HG02588 (cell line): ENCODE measurements around the gene ZFPM1.

ENCODE experiments used
- ATAC-seq: cut with Tn5 transposase; IDR thresholded peaks from one replicate; pipeline ENCODE4 v1.9.1; 2021; ENCODE audit warnings: mild to moderate bottlenecking, moderate library complexity; ENCODE audit not compliant: unreplicated experiment

ZFPM1 gene

DNA sequence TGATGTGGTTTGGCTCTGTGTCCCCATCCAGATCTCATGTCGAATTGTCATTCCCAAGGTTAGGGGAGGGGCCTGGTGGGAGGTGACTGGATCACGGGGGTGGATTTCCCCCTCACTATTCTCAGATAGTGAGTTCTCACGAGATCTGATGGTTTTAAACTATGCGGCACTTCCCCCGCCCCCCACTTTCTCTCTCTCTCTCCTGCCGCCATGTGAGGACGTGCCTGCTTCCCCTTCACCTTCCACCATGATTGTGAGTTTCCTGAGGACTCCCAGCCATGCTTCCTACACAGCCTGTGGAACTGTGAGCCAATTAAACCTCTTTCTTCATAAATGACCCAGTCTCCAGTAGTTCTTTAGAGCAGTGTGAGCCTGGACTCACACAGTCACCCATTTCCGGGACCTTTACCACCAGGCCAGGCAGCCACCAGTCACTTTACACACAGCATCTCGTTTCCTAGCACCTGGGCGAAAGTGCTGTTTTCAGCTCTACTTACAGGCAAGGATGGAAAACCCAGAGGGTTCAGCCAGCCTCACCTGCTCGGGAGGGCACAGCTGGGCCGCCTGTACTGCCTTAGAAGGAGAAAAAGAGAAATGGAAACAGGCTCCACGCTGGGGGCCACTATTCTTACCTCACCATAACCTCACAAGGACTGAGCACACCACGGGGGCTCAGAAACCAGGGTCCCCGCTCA is 103.4 kb downstream of the ZFPM1 start:
- no peak for ATAC-seq

DNA sequence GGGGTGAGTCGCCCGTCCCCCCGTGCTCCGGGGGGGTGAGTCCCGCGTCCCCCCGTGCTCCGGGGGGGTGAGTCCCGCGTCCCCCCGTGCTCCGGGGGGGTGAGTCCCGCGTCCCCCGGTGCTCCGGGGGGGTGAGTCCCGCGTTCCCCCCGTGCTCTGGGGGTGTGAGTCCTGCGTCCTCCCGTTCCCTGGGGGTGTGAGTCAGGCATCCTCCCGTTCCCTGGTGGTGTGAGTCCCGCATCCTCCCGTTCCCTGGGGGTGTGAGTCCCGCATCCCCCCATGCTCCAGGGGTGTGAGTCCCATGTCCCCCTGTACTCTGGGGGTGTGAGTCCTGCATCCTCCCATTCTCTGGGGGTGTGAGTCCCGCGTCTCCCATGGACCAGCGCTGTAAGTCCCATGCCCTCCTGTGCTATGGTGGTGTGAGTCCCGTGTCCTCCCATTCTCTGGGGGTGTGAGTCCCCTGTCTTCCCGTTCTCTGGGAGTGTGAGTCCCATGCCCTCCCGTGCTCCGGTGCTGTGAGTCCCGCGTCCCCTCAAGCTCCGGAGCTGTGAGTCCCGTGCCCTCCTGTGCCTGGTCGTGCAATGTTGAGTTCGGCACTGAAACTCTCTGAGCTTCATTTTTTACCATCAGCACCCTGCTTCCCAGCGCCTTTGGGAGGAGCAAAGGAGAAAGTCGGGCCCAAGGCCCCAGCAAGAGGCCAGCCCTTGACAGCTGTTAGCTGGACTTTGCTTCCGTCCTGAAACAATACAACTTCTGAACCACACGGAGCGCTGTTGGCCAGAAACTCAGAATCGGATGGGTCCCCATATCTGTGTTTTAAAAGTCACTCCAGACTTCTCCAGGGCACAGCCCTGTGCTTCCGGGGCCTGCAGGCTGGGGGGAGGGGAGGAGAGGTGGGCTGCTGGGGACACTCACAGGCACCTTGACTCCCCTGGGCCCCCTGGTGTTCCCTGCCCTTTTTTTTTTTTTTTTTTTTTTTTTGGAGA is 105.7 kb downstream of the ZFPM1 start:
- no peak for ATAC-seq

DNA sequence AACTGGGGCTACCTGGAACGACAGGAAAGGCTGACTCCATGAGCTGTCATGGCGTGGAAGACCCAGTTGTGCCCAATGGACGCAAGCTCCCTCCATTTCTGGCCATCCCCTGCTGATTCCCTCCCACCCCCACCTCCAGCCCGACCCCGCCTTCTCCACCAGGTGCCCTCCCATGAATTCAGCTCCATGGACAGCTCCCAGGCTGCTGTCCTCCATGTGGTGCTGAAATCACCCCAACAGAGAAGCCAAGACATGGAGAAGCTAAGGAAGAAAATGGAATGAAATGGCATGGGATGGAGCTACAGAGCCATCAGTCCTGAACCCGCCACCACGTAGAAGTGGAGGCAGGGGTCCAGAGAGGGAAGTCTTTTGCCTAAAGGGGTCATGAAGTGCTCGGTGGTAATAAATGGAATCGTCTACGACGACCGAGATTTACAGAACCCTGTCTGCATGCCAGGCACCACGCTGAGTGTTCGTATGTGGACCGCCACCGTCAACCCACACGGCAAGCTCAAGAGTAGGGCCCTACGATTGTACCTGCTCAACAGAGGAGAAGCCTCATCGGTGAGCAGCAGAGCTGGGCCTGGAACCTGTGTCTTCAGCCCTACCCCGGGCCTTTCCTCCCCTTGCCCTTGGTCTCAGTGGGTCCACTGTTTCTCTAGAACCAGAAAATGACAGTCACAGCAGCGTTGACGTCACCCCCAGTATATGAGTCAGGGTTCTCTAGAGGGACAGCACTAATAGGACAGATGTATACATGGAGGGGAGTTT is 107.8 kb downstream of the ZFPM1 start:
- ATAC-seq, result no peak

DNA sequence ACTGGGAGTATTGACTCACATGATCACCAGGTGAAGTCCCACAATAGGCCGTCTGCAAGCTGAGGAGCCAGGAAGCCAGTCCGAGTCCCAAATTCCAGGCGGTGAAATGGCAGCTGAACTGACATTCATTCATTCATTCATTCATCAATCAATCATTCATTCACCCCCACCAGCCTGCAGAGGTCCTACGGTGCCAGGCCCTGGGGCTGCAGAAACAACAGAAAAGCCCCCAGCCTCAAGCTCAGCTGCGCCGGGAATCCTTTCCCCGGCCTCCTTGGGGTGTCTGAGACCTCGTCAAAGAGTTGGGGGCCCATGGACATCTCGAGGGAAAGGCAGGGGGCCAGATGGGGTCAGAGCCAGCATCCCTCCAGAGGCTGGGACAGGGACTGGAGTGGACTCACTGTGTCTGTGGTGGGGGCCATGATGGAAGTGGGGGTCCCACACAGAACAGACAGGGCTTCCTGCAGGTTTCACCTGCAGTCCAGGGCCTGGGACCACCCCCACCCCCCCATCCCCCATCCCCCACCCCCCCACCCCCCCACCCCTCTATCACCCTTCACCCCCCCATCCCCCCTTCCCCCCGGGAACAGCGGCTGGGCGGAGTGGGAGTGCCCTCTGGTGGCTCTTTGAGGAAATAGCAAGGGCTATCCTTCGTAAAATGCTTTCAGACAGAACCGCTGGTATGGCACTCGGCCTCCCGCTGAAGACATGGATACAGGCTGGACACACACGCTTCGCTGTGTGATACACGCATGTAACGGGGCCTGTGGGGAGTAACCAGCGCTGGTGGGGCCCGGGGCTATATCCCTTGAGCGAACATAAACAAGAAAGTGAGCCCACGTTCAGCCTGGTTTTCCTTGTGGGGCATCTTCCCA is 108.6 kb downstream of the ZFPM1 start:
- no peak for ATAC-seq

DNA sequence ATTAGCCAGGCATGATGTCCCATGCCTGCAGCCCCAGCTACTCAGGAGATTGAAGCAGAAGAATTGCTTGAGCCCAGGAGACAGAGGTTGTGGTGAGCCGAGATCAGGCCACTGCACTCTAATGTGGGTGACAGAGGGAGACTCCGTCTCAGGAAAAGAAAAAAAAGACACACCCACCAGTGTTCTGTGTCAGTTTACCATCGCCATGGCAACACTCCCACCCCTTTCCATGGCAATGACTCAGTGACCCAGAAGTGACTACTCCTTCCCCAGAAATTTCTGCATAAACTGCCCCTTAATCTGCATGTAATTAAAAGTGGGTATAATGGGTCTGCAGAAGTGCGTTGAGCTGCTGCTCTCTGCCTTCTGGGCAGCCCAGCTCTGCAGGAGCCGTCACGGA is 113.1 kb downstream of the ZFPM1 start:
- ATAC-seq, result no peak

DNA sequence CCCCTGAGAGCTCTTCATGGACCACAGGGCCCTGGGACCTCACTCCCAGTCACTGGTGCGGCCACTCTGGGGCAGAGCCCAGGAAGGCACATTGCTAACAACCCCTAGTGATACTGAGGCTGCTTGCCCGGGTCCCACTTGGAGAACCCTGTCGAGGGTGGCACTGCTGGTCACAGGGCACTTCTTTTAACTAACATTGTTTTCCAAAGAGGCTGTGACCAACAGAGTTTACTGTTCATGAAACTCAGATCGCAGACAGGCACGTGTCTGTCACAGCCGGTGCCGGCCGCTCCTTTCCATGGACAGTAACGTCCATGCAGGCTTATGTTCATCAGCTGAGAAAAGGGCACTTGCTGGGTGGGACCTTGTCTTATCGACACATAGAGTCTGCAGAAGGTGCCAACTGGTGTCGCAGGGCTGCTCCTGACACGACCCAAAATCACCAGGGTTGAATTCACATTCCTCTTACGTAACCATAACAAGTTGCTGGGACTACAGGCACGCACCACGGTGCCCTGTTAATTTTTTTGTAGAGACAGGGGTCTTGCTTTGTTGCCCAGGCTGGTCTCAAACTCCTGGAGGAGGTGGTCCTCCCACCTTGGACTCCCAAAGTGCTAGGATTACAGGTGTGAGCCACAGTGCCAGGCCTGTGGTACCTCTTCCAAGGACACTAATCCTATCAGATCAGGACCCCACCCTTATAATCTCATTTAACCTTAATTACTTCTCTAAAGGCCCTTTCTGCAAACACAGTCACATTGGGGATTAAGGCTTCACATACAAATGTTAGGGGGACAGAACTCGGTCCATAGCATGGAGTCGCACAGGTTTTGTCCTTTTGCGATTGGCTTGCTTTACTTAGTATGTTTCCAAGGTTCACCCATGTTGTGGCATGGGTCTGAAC is 115.9 kb downstream of the ZFPM1 start:
- no peak for ATAC-seq

DNA sequence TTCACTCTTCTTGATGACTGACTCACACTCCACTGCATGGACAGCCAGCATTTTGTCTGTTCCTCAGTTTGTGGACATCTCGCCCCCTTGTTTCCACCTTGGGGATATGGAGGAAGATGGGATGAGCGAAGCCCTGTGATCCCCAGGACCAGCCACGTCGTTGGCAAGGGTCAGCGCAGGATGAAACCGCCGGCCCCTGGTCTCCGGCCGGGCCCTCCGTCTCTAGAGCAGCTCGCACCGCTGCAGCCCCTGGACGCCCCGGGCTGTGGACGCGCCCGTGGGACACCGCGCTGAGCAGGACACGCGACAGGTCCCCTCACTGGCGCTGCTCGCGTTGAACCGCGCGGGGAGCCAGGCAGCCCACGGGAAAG is 116.5 kb downstream of the ZFPM1 start:
- ATAC-seq, result peak; percentile 21

DNA sequence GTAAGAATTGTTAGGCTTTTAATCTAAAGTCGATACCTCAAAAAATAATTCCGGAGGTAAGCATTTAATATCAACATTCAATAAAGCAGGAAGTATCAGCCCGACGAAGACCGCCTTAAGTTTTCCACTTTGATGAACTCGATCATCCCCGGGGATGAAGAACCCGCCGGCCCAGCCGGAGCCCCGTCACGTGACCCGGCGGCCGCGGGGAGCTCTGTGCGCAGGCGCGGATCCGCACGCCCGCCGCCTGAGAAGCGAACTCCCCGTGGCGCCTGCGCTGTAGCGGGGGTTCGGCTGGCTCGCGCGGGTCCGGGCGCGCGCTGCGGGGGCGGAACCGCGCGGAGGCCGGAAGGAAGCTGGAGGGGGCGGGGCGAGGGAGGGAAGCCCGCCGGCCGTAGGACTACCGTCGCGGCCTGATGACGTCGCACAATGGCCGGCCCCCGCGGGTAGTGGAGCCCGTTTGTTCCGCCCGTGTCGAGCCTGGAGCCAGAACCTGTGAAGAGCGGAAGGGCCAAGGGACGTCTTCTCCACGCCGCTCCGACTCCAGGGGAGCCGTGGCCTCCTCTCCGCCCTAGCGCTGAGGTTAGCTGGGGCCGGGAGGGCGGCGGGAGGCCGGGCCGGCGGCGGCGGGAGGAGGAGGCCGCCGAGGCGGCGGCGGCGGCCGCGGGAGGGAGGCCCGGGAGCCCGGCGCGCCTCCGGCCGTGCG is 117.1 kb downstream of the ZFPM1 start, which contains the start of gene ZC3H18:
Gene ZC3H18, plus strand, starts transcription at position 419 of the 706 bp plus-strand sequence. CDS start 6,721 bp downstream, outside the sequence.
- ATAC-seq, result peak; percentile 78

DNA sequence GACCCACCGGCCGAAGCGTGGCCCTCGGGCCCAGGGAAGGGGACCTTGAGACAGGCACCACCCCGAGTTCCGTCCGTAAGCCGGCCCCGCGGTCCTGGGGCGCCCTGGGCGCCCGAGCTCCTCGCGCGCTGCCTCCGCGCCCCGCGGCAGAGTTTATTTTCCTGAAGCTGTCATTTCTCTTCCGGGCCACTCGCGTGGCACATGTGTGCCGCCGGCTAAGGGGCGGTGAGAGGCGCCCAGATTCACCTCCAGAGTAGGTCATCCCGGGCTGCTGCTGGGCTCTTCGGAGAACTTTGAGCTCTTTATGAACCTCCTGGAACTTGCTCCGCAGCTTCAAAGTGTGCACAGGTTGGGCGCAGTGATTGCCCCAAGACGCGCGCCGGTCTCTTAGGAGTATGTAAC is 117.6 kb downstream of the ZFPM1 start:
- no peak for ATAC-seq

DNA sequence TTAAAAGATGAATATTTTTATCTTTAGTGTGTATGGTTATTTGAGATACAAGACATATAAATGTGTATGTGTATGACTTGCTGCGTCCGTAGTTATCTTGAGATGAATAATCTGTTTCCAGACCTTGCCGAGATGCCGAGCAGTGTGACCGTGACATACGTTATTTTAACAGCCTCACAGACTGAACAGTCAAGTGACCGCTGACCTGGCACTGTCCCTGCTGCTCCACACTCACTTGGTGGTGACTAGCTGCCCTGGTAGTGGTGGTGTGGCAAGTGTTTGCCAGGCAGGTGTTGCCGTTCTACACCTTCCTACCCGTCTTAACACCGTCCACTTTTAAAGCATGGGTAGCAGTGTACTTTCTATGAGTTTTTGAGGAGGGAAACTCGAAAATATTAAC is 122.2 kb downstream of the ZFPM1 start:
- no peak for ATAC-seq

DNA sequence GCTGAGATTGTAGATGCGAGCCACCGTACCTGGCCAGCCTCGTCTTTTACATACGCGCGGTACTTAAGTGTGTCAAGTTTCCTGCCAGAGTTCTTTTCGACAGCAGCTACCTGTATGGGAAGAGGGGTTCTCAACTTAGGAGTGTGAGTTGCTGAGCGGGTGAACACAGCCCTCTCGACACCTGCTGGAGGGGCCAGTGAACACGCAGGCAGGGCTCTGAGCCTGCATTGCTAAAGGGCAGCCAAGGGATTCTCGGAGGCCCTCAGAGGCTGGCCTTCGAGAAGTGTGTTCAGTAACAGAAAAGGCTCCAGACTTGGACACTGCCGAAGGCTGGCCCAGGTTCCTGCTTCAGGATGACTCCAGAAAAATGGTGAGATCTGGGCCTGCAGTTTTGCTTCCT is 123.2 kb downstream of the ZFPM1 start:
- ATAC-seq, result no peak

DNA sequence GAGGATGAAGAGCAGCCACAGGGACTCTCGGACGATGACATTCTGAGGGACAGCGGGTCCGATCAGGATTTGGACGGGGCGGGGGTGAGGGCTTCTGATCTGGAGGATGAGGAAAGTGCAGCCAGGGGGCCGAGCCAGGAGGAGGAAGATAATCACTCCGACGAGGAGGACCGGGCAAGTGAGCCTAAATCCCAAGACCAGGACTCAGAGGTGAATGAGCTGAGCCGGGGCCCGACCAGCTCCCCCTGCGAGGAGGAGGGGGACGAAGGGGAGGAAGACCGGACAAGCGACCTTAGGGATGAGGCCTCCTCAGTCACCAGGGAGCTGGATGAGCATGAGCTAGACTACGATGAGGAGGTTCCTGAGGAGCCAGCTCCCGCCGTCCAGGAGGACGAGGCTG is 124.1 kb downstream of the ZFPM1 start:
- ATAC-seq, result no peak

DNA sequence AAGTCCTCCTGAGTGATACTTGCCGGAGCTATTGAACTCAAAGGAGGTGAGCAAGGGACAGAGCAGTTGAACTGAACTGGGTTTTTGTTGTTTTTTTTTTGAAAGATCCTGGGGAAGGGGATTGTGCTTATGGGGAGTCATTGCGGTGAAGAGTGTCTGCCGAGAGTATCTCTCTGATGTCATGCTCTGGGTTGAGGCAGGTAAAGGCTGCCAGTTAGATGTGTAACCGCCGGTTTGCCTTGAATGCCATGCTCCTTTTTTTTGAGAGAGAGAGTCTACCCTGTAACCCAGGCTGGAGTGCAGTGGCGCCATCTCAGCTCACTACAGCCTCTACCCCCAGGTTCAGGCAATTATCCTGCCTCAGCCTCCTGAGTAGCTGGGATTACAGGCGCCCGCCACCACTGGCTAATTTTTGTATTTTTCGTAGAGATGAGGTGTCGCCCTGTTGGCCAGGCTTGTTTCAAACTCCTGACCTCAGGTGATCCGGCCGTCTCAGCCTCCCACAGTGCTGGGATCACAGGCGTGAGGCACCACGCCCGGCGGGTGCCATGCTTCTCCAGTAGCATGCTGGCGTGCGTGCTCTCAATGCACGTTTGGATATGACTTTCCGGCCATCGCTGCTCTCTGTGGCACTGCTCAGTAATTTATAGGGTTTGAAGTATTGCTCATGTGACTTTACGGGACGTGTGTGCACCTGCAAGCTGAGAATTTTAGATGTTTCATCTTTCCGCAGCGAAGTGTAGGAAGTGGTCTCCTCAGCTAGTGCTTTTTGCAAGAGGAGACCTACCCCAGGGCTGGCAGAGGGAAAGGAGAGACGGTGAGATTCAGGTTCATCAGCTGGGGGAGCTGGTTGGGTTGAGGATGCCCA is 125.6 kb downstream of the ZFPM1 start:
- no peak for ATAC-seq

DNA sequence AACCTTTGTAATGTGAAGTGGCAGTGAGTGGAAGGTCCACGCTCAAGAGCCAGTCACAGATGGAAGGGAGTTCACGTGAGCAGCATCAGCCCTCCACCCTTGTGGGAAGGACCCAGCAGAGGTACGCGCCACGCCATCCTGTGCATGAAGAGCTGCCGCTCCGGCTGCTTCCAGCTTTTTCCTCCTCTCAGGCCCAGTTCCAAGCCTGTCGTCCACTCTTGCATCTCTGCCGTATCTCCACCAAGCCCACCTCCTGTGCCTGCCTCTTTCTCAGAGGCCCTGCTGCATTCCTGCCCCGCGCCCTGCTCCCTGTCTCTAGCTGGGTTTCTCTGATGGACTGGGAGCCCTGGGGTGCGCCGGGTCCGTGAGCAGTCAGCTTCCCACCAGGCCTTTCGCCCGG is 127.3 kb downstream of the ZFPM1 start:
- ATAC-seq, result no peak

DNA sequence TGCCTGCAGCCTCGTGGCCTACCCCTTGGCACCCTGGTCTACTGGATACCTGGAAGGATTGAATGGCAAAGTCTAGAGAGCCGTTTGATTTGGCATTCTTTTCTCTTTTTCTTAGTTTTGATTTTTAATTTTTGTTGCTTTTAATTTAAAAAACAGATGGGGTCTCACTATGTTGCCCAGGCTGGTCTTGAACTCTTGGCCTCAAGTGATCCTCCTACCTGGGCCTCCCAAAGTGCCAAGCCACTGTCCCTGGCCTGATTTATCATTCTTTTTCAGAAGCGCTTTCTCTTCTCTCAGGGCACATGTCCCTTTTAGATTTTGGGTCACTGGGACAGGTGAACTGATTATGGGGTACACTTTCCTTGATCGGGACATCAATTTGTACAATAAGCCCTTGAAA is 128.0 kb downstream of the ZFPM1 start:
- no peak for ATAC-seq

DNA sequence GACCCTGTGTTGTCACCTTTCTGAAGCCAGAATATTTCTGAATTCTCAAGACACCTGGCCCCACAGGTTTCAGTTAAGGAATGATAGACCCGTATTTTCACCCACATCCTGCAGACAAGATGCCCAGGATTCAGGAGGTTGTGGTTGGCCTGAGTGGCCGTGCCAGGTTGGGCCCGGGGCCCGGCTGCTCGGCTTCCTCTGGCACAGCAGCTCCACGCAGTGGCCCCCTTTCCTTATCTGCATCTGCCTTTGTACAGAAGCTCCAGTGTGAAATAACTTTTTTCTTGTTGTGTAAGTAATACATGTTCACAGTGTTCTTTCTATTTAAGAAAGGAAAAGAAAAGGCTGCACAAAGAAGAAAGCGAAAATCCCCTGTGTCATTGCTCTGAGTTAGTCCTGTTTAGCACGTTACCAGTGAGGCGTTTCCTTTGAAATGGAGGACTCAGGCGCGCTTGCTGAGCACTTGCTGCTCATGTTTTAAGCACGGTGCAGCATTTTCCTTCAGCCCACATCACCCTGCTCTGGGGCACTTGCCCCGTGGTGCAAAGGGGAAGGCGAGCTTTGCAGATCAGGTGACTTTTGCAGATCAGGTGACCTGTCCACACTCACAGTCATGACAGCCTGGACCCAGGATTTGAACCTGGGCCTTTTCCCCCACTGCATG is 130.0 kb downstream of the ZFPM1 start:
- no peak for ATAC-seq

DNA sequence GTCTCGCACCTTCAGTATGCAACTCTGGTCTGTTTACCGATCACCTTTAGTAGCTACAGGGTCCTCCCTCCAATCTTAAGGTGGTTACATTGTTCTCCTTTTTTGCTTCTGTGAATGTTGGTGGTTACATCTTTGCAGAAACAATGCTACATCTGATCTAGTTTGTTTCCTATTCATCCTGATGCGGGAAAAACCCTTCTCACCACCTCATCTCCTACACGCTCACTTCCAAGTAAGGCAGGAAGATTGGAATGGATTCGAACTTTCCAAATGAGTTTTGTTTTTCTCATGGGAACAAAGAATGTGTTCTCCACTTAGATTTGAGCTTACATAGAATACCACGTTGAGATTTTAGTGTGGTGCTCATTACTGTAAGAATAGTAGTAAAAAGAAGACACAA is 131.6 kb downstream of the ZFPM1 start:
- no peak for ATAC-seq
